ENCODE results near the gene MINDY4.

MINDY4 gene

DNA sequence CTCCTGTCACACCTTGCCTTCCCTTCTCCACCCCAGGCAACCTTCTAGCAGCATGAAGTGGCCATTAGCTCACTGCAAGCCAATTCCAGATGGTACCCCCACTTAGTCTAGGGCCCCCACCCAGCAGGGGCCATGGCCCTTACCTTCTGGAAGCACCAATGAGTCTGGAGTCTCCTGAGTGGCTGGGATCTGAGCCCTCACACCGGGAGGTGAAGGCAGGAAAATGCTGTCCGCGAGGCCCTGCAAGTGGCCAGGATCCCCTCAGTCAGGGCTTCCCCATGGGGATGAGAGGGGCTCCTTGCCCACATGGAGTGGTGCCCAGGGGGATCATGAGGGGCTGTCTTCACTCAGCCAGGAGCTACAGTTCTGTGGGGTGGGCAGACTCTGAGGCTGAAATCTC lies 145.0 kb downstream of the MINDY4 start:
- TF ChIP-seq SPI1 (IDR thresholded peaks at IDR 0.05; ENCODE audit: low read depth, low read length) (no peak), POLR2A (IDR thresholded peaks at IDR 0.05; ENCODE audit: low read depth, low read length) (no peak), TAF1 (IDR thresholded peaks at IDR 0.05; ENCODE audit: low read depth, low read length) (no peak), POLR2AphosphoS5 (IDR thresholded peaks at IDR 0.05; ENCODE audit: low read depth, low read length) (no peak), POU2F2 (IDR thresholded peaks at IDR 0.05; ENCODE audit: low read depth, low read length) (no peak), PAX5 (IDR thresholded peaks at IDR 0.05; ENCODE audit: insufficient read depth, low read length, severe bottlenecking) (no peak)
- FAIRE-seq = no peak
- no peak for DNase-seq (ENCODE audit: insufficient read length, low spot score)

DNA sequence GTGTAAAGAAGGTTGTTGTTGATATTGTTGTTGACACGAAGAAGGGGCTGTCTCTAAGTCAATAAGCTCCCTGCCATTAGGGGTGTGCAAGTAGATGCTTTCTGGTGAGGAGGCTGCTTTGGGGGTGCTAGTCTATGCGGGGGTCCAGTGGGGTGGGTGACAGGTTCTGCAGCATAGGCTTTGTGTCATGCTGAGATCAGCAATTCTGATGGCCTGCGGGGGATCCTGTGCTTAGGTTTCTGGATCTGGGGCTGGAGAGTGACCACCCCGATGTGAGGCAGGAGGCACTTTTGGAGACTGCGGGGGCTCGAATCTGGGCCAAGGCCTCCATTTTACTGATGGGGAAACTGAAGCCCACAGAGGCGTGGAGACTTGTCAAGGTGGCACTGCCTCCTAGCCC lies 145.6 kb downstream of the MINDY4 start:
- DNase-seq (ENCODE audit: insufficient read length, low spot score) (no peak), FAIRE-seq (no peak)
- TF ChIP-seq POLR2AphosphoS5 (IDR thresholded peaks at IDR 0.05; ENCODE audit: low read depth, low read length) = no peak
- no peak for TF ChIP-seq POLR2A (IDR thresholded peaks at IDR 0.05; ENCODE audit: low read depth, low read length)
- no peak for TF ChIP-seq POU2F2 (IDR thresholded peaks at IDR 0.05; ENCODE audit: low read depth, low read length)
- TF ChIP-seq PAX5 (IDR thresholded peaks at IDR 0.05; ENCODE audit: insufficient read depth, low read length, severe bottlenecking) = no peak
- no peak for TF ChIP-seq TAF1 (IDR thresholded peaks at IDR 0.05; ENCODE audit: low read depth, low read length)
- no peak for TF ChIP-seq SPI1 (IDR thresholded peaks at IDR 0.05; ENCODE audit: low read depth, low read length)

DNA sequence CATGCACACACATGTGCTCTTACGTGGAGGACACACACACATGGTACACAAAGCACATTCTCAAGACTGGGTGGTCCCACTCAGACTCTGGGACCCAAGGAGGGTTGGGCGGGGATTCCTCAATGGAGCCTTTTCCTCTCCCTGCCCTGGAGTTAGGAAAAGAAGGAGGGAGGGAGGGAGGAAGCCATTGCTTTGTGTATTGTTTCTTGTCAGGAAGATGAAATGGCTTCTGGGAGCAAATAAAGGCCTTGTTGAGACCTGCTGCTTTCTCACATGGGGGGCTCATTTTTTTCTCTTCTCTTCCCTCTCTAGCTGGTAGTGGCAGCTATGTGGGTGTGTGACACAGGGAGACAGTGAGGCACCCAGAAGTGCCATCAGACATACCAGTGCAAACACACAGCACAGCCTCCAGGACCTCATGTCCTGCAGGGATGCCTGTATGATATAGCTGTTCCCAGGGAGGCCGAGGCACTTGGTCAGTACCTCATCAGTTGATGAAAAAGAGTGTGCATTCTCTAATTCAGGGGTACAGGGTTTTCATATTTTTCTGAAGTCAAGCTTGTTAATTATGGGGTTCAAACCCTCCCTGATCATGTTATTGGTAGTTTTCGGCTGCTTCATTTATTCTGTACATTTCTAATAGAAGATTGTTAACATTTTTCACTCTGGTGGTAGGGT lies 146.1 kb downstream of the MINDY4 start:
- no peak for TF ChIP-seq SPI1 (IDR thresholded peaks at IDR 0.05; ENCODE audit: low read depth, low read length)
- no peak for TF ChIP-seq TAF1 (IDR thresholded peaks at IDR 0.05; ENCODE audit: low read depth, low read length)
- TF ChIP-seq POLR2A (IDR thresholded peaks at IDR 0.05; ENCODE audit: low read depth, low read length) = no peak
- TF ChIP-seq PAX5 (IDR thresholded peaks at IDR 0.05; ENCODE audit: insufficient read depth, low read length, severe bottlenecking) = no peak
- no peak for TF ChIP-seq POU2F2 (IDR thresholded peaks at IDR 0.05; ENCODE audit: low read depth, low read length)
- TF ChIP-seq POLR2AphosphoS5 (IDR thresholded peaks at IDR 0.05; ENCODE audit: low read depth, low read length) = no peak
- DNase-seq (ENCODE audit: insufficient read length, low spot score) = no peak
- FAIRE-seq = no peak

DNA sequence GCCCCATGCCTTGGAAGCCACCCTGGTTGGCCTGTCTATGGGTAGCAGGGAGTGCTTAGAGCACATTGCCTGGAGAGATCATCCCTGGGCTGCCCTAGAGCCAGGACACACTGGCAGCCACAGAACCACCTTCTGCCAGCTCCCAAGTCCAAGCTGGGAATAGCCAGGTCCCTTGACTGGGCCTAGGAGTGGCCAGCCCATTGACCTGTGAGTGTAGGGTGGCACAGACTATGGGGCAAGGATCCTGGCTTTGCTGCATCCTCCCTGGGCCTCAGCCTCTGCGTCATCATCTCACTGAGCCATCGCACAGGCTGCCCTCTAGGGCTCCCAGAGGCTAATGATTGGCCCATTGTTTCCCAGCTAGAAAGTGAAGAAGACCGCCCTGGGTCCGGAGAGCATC lies 147.5 kb downstream of the MINDY4 start:
- no peak for TF ChIP-seq POU2F2 (IDR thresholded peaks at IDR 0.05; ENCODE audit: low read depth, low read length)
- TF ChIP-seq TAF1 (IDR thresholded peaks at IDR 0.05; ENCODE audit: low read depth, low read length) = no peak
- no peak for TF ChIP-seq PAX5 (IDR thresholded peaks at IDR 0.05; ENCODE audit: insufficient read depth, low read length, severe bottlenecking)
- TF ChIP-seq POLR2AphosphoS5 (IDR thresholded peaks at IDR 0.05; ENCODE audit: low read depth, low read length) = no peak
- TF ChIP-seq SPI1 (IDR thresholded peaks at IDR 0.05; ENCODE audit: low read depth, low read length) = no peak
- TF ChIP-seq POLR2A (IDR thresholded peaks at IDR 0.05; ENCODE audit: low read depth, low read length) = no peak
- FAIRE-seq (no peak), DNase-seq (ENCODE audit: insufficient read length, low spot score) (no peak)

DNA sequence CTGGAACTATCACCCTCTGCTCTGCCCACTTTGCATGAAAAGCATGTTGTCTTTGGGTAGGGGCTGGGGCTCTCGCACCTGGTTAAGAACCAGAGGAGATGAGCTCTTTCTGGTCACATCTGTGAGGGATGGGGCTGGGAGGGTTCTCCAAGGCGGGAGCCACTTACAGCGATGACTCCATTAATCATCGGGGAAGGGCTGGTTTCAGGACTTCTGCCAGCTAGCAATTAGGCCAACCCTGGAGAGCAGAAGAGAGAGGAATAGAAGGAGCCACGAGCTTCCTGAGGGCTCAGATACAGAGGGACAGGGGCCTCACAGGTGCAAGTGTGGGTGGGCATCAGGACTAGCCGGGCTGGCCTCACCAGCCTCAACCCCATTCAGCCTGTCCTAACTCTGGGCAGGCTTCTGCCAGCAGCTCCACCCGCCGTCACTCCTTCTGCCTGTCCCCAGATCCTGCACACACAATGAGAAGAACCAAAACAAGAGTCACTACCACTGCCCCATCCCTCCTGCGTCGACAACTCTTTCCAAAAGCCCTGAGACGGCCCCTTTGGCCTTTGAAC lies 148.9 kb downstream of the MINDY4 start:
- DNase-seq (ENCODE audit: insufficient read length, low spot score) (no peak), FAIRE-seq (no peak)
- no peak for TF ChIP-seq POLR2AphosphoS5 (IDR thresholded peaks at IDR 0.05; ENCODE audit: low read depth, low read length)
- no peak for TF ChIP-seq SPI1 (IDR thresholded peaks at IDR 0.05; ENCODE audit: low read depth, low read length)
- TF ChIP-seq TAF1 (IDR thresholded peaks at IDR 0.05; ENCODE audit: low read depth, low read length) = no peak
- TF ChIP-seq POLR2A (IDR thresholded peaks at IDR 0.05; ENCODE audit: low read depth, low read length) = no peak
- TF ChIP-seq PAX5 (IDR thresholded peaks at IDR 0.05; ENCODE audit: insufficient read depth, low read length, severe bottlenecking) = no peak
- TF ChIP-seq POU2F2 (IDR thresholded peaks at IDR 0.05; ENCODE audit: low read depth, low read length) = no peak

DNA sequence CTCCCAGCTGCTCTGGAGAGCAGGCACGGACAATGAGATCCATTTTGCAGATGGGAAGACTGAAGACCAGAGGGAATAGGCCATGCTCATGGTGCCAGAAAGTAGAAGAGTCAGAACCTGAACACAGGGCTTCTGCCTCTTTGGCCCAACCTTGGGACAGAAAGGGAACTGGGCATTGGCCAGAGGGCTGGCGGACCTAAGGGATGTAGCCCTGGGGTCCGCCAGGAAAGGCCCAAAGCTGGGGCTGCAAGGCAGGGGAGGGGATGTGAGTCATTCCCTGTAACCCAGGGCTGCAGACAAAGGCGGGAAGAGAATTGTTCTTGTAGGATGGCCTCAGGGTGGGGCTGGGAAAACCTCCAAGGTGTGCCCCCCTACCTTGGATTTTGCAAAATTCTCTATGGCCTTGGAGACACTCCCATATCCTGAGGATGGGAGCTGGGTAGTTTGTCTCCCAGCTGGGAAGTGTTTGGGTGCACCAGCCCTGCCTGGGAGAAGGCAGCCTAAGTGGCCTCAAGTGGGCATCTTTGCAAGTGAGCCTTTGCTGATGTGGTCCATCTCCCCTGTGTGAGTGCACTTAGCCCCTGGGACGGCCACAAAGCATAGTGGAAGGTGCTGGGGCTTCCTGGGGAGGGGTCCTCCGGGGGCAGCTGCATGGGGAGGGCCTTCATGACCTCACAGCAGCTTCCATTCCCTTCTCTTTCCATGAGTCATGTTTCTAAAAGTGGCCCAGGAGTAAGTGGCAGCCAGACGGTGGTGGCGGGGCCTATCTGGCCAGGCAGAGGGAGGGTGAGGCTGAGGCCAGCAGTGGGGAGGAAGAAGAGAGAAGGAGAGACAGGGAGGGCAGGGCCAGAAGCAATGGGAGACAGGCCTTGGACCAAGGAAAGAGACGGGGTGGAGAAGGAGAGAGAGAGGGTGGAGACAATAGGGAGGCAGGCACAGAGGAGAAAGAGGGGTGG lies 149.6 kb downstream of the MINDY4 start:
- no peak for FAIRE-seq
- no peak for TF ChIP-seq POLR2AphosphoS5 (IDR thresholded peaks at IDR 0.05; ENCODE audit: low read depth, low read length)
- TF ChIP-seq PAX5 (IDR thresholded peaks at IDR 0.05; ENCODE audit: insufficient read depth, low read length, severe bottlenecking) = no peak
- no peak for TF ChIP-seq SPI1 (IDR thresholded peaks at IDR 0.05; ENCODE audit: low read depth, low read length)
- DNase-seq (ENCODE audit: insufficient read length, low spot score) = no peak

DNA sequence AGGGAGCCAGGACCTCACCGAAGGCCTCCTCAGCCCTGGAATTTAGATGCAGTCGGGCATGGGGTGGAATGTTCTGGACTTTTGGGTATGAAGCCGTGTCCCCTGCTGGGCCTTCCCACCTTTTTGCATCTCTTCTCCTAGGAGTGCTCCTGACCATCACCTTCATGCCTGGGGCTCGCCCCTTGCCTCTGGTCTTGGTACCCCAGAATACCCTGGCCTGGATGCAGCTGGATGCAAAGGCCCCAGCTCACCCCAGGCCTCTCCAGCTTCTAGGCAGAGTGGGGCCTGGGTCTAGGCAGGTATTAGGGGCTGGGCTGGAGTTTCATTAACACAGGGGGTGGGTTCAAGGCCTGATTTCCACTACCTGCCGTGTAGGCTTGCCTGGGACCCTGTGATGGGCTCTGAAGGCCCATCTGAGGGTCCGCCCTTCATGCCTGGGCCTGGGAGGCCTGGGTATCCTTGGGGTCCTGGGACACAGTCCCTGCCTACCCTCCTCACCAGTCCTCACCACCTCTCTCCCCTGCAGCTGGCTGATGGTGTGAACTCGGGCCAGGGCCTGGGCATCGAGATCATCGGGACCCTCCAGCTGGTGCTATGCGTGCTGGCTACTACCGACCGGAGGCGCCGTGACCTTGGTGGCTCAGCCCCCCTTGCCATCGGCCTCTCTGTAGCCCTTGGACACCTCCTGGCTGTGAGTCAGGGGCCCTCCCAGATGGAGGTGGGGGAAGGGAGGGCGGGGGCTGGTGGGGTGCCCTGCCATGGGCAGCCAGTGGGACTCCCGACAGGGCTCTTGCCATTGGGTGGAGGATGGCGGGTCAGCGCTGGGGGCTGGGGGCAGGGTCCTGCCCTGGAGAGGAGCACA lies 150.6 kb downstream of the MINDY4 start:
- DNase-seq (ENCODE audit: insufficient read length, low spot score) = no peak
- FAIRE-seq = no peak
- TF ChIP-seq POU2F2 (IDR thresholded peaks at IDR 0.05; ENCODE audit: low read depth, low read length) (no peak), PAX5 (IDR thresholded peaks at IDR 0.05; ENCODE audit: insufficient read depth, low read length, severe bottlenecking) (no peak), TAF1 (IDR thresholded peaks at IDR 0.05; ENCODE audit: low read depth, low read length) (no peak), POLR2A (IDR thresholded peaks at IDR 0.05; ENCODE audit: low read depth, low read length) (no peak), POLR2AphosphoS5 (IDR thresholded peaks at IDR 0.05; ENCODE audit: low read depth, low read length) (no peak), SPI1 (IDR thresholded peaks at IDR 0.05; ENCODE audit: low read depth, low read length) (no peak)

DNA sequence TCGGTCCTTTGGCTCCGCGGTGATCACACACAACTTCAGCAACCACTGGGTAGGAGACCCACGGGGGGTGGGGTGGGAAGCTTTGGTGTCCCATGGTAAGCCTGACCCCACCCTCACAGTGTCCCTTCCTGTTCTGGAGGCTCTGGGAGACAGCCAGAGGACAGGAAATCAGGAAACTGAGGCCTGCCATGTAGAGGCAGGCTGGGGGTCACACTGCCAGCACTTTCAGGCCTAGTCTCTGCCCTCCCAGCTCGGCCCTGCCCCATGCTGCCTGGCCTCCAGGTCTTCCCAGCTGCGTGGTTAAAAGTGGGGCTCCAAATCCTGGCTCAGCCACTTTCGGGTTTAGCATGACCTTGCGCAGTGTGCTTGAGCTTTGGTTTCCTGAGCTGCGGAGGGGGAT lies 151.4 kb downstream of the MINDY4 start:
- no peak for DNase-seq (ENCODE audit: insufficient read length, low spot score)
- FAIRE-seq = no peak
- TF ChIP-seq SPI1 (IDR thresholded peaks at IDR 0.05; ENCODE audit: low read depth, low read length) (no peak), POLR2A (IDR thresholded peaks at IDR 0.05; ENCODE audit: low read depth, low read length) (no peak), PAX5 (IDR thresholded peaks at IDR 0.05; ENCODE audit: insufficient read depth, low read length, severe bottlenecking) (no peak), POLR2AphosphoS5 (IDR thresholded peaks at IDR 0.05; ENCODE audit: low read depth, low read length) (no peak), TAF1 (IDR thresholded peaks at IDR 0.05; ENCODE audit: low read depth, low read length) (no peak), POU2F2 (IDR thresholded peaks at IDR 0.05; ENCODE audit: low read depth, low read length) (no peak)

Data from GM12891 (cell line).